NCI-H1105 (cell line): ENCODE results near the gene PLCB1.

ENCODE experiments used
- DNase-seq: peaks from one replicate; lab custom pipeline; 2025; lab: John Stamatoyannopoulos, UW

The PLCB1 gene

GRCh38 chr20:8507231-8507630, 375.2 kb downstream of the PLCB1 start:
- no peak for DNase-seq

GRCh38 chr20:8509809-8510208, 377.7 kb downstream of the PLCB1 start:
- peak; percentile 37 for DNase-seq

GRCh38 chr20:8510808-8511207, 378.7 kb downstream of the PLCB1 start:
- DNase-seq, result no peak

- DNase-seq, result no peak
These were observed 379.9 kb downstream of the PLCB1 start for GRCh38 chr20:8512003-8512402.

GRCh38 chr20:8515810-8516435, 383.9 kb downstream of the PLCB1 start:
- DNase-seq, result no peak

GRCh38 chr20:8518878-8519277, 386.8 kb downstream of the PLCB1 start:
- no peak for DNase-seq

- DNase-seq, result no peak
These were observed 387.8 kb downstream of the PLCB1 start for GRCh38 chr20:8519887-8520286.

GRCh38 chr20:8522168-8522567, 390.1 kb downstream of the PLCB1 start:
- no peak for DNase-seq

- no peak for DNase-seq
These were observed 391.6 kb downstream of the PLCB1 start for GRCh38 chr20:8523684-8524083.

- DNase-seq, result no peak
These were observed 392.3 kb downstream of the PLCB1 start for GRCh38 chr20:8524101-8525016.

GRCh38 chr20:8525017-8525343, 392.9 kb downstream of the PLCB1 start:
- DNase-seq, result no peak

- no peak for DNase-seq
These were observed 394.5 kb downstream of the PLCB1 start for GRCh38 chr20:8526610-8527009.

- no peak for DNase-seq
These were observed 396.1 kb downstream of the PLCB1 start for GRCh38 chr20:8527998-8528723.

- DNase-seq, result no peak
These were observed 398.0 kb downstream of the PLCB1 start for GRCh38 chr20:8530022-8530421.

- DNase-seq, result peak; percentile 17
These were observed 400.1 kb downstream of the PLCB1 start for GRCh38 chr20:8532169-8532568.

GRCh38 chr20:8534368-8535160, 402.5 kb downstream of the PLCB1 start:
- DNase-seq, result no peak

GRCh38 chr20:8535403-8536261, 403.6 kb downstream of the PLCB1 start:
- DNase-seq, result peak; percentile 6

- no peak for DNase-seq
These were observed 404.2 kb downstream of the PLCB1 start for GRCh38 chr20:8536262-8536618.

GRCh38 chr20:8540466-8540865, 408.4 kb downstream of the PLCB1 start:
- DNase-seq, result no peak

- DNase-seq, result no peak
These were observed 410.0 kb downstream of the PLCB1 start for GRCh38 chr20:8542110-8542486.

GRCh38 chr20:8545212-8545611, 413.1 kb downstream of the PLCB1 start:
- no peak for DNase-seq
